HG03457 (cell line): Measurements from ENCODE around the gene PPP3CA.
"Not testable (repeated sequence)": the region's sequence is repeated elsewhere in the genome, so short reads cannot be mapped to it uniquely, and the experiment has no call there.

Source experiments
- ATAC-seq: cut with Tn5 transposase; IDR thresholded peaks from one replicate; pipeline ENCODE4 v1.9.1; 2021; ENCODE audit warnings: moderate number of reproducible peaks; ENCODE audit not compliant: unreplicated experiment

Gene PPP3CA

GRCh38 chr4:101152521-101152920 is 194.8 kb downstream of the PPP3CA start:
- ATAC-seq = no peak

- no peak for ATAC-seq
Observed at GRCh38 chr4:101148551-101148950, 198.8 kb downstream of the PPP3CA start.

- ATAC-seq = no peak
Observed at GRCh38 chr4:101147283-101147682, 200.0 kb downstream of the PPP3CA start.

- no peak for ATAC-seq
Observed at GRCh38 chr4:101145021-101145420, 202.3 kb downstream of the PPP3CA start.

- no peak for ATAC-seq
Observed at GRCh38 chr4:101142259-101142658, 205.1 kb downstream of the PPP3CA start.

- no peak for ATAC-seq
Observed at GRCh38 chr4:101141855-101142254, 205.5 kb downstream of the PPP3CA start.

GRCh38 chr4:101141230-101141629 is 206.1 kb downstream of the PPP3CA start:
- no peak for ATAC-seq

- ATAC-seq = no peak
Observed at GRCh38 chr4:101140228-101140627, 207.1 kb downstream of the PPP3CA start.

- no peak for ATAC-seq
Observed at GRCh38 chr4:101136373-101137370, 210.7 kb downstream of the PPP3CA start.

GRCh38 chr4:101135371-101136010 is 211.8 kb downstream of the PPP3CA start:
- peak; percentile 83 for ATAC-seq

GRCh38 chr4:101131058-101131457 is 216.3 kb downstream of the PPP3CA start:
- ATAC-seq = not testable (repeated sequence)

GRCh38 chr4:101128898-101129297 is 218.4 kb downstream of the PPP3CA start:
- not testable (repeated sequence) for ATAC-seq

- ATAC-seq = no peak
Observed at GRCh38 chr4:101128473-101128872, 218.9 kb downstream of the PPP3CA start.

- no peak for ATAC-seq
Observed at GRCh38 chr4:101127176-101127790, 220.0 kb downstream of the PPP3CA start.

GRCh38 chr4:101126059-101126458 is 221.3 kb downstream of the PPP3CA start:
- ATAC-seq = no peak

- no peak for ATAC-seq
Observed at GRCh38 chr4:101125045-101125942, 222.0 kb downstream of the PPP3CA start.

- no peak for ATAC-seq
Observed at GRCh38 chr4:101123231-101123630, 224.1 kb downstream of the PPP3CA start.

GRCh38 chr4:101122019-101122418 is 225.3 kb downstream of the PPP3CA start:
- ATAC-seq = no peak

GRCh38 chr4:101119141-101119540 is 228.2 kb downstream of the PPP3CA start:
- ATAC-seq = no peak

- ATAC-seq = no peak
Observed at GRCh38 chr4:101118617-101119016, 228.7 kb downstream of the PPP3CA start.

- no peak for ATAC-seq
Observed at GRCh38 chr4:101115887-101116286, 231.4 kb downstream of the PPP3CA start.
